Dendritic cell treated with granulocyte-macrophage colony-stimulating factor and Interleukin-4, amounts not matched to agents 40 ng/mL and 50 ng/mL, for 4 days (primary cell): Measurements from ENCODE around the gene PIGB.
"Not testable (repeated sequence)": the region's sequence is repeated elsewhere in the genome, so short reads cannot be mapped to it uniquely, and the experiment has no call there.

Source experiments
- H3K27ac Mint-ChIP-seq: one replicate; pipeline ENCODE4 v1.8.0; 2022; ENCODE audit warnings: mild to moderate bottlenecking, mixed read lengths
- H3K27me3 Mint-ChIP-seq: one replicate; pipeline ENCODE4 v1.8.0; 2022; ENCODE audit warnings: mild to moderate bottlenecking, mixed read lengths
- H3K36me3 Mint-ChIP-seq: one replicate; pipeline ENCODE4 v1.8.0; 2022; ENCODE audit warnings: low read depth, mixed read lengths
- H3K4me1 Mint-ChIP-seq: one replicate; pipeline ENCODE4 v1.8.0; 2022; ENCODE audit warnings: low read depth, mixed read lengths
- H3K4me3 Mint-ChIP-seq: one replicate; pipeline ENCODE4 v1.8.0; 2022; ENCODE audit warnings: mild to moderate bottlenecking, moderate library complexity, mixed read lengths
- H3K9me3 Mint-ChIP-seq: one replicate; pipeline ENCODE4 v1.8.0; 2022; ENCODE audit warnings: mixed read lengths
- intact Hi-C: fragments of 100-400 bp; cut with micrococcal nuclease; formaldehyde crosslinking; loops from one replicate; pipeline ENCODE4 v1.15.0; 2022

The PIGB gene

GRCh38 chr15:55372701-55373440 lies 53.8 kb downstream of the PIGB start:
- Mint-ChIP-seq H3K36me3 (peaks cover 66% of the 10 kb centered on the region), H3K4me1 (peaks cover 19% of the 10 kb centered on the region), H3K27me3 (no peaks in the 10 kb centered on the region), H3K4me3 (no peak overlapping the region), H3K9me3 (no peaks in the 10 kb centered on the region), H3K27ac (peak overlapping the region; percentile 52)
- intact Hi-C loops, result no loop called here

GRCh38 chr15:55379095-55379494 lies 60.1 kb downstream of the PIGB start:
- intact Hi-C loops, result no loop called here
- no peak overlapping the region for H3K4me3 Mint-ChIP-seq
- no peaks in the 10 kb centered on the region for H3K9me3 Mint-ChIP-seq
- H3K27me3 Mint-ChIP-seq, result no peaks in the 10 kb centered on the region
- H3K27ac Mint-ChIP-seq, result no peak overlapping the region
- peaks cover 67% of the 10 kb centered on the region for H3K36me3 Mint-ChIP-seq
- H3K4me1 Mint-ChIP-seq, result peaks cover 14% of the 10 kb centered on the region

GRCh38 chr15:55381595-55381994 lies 62.6 kb downstream of the PIGB start:
- H3K36me3 Mint-ChIP-seq, result peaks cover 87% of the 10 kb centered on the region
- H3K4me1 Mint-ChIP-seq, result peaks cover 5% of the 10 kb centered on the region
- H3K27me3 Mint-ChIP-seq, result no peaks in the 10 kb centered on the region
- no peaks in the 10 kb centered on the region for H3K9me3 Mint-ChIP-seq
- intact Hi-C loops, result no loop called here
- H3K4me3 Mint-ChIP-seq, result no peak overlapping the region
- H3K27ac Mint-ChIP-seq, result no peak overlapping the region

GRCh38 chr15:55383687-55384086 lies 64.7 kb downstream of the PIGB start:
- Mint-ChIP-seq H3K36me3 (peaks cover 89% of the 10 kb centered on the region), H3K27ac (no peak overlapping the region), H3K4me1 (peaks cover 5% of the 10 kb centered on the region), H3K27me3 (no peaks in the 10 kb centered on the region), H3K9me3 (no peaks in the 10 kb centered on the region), H3K4me3 (no peak overlapping the region)
- intact Hi-C loops, result no loop called here

GRCh38 chr15:55387027-55387426 lies 68.0 kb downstream of the PIGB start:
- Mint-ChIP-seq H3K27me3 (no peaks in the 10 kb centered on the region), H3K4me1 (peaks cover 10% of the 10 kb centered on the region), H3K9me3 (no peaks in the 10 kb centered on the region), H3K27ac (no peak overlapping the region), H3K4me3 (no peak overlapping the region), H3K36me3 (peaks cover 76% of the 10 kb centered on the region)
- intact Hi-C loops, result no loop called here

- intact Hi-C loops, result no loop called here
- no peak overlapping the region for H3K4me3 Mint-ChIP-seq
- H3K36me3 Mint-ChIP-seq, result peaks cover 60% of the 10 kb centered on the region
- H3K27me3 Mint-ChIP-seq, result no peaks in the 10 kb centered on the region
- no peaks in the 10 kb centered on the region for H3K9me3 Mint-ChIP-seq
- H3K27ac Mint-ChIP-seq, result no peak overlapping the region
- peaks cover 17% of the 10 kb centered on the region for H3K4me1 Mint-ChIP-seq
These were observed 70.2 kb downstream of the PIGB start for GRCh38 chr15:55389264-55389607.

- H3K9me3 Mint-ChIP-seq, result peaks cover 24% of the 10 kb centered on the region
- no peaks in the 10 kb centered on the region for H3K27me3 Mint-ChIP-seq
- H3K4me3 Mint-ChIP-seq, result no peak overlapping the region
- intact Hi-C loops, result no loop called here
- H3K36me3 Mint-ChIP-seq, result peaks cover 57% of the 10 kb centered on the region
- peak overlapping the region; percentile 30 for H3K27ac Mint-ChIP-seq
- peaks cover 47% of the 10 kb centered on the region for H3K4me1 Mint-ChIP-seq
These were observed 75.7 kb downstream of the PIGB start for GRCh38 chr15:55394694-55395093.

- Mint-ChIP-seq H3K4me3 (no peak overlapping the region), H3K9me3 (peaks cover 24% of the 10 kb centered on the region), H3K27me3 (no peaks in the 10 kb centered on the region), H3K27ac (no peak overlapping the region), H3K36me3 (peaks cover 49% of the 10 kb centered on the region), H3K4me1 (peaks cover 69% of the 10 kb centered on the region)
- intact Hi-C loops, result no loop called here
These were observed 79.2 kb downstream of the PIGB start for GRCh38 chr15:55398243-55398642.

- H3K4me1 Mint-ChIP-seq, result peaks cover 54% of the 10 kb centered on the region
These were observed 81.0 kb downstream of the PIGB start for GRCh38 chr15:55400050-55400449.

GRCh38 chr15:55401786-55402246 lies 82.8 kb downstream of the PIGB start:
- intact Hi-C loops, result loop anchor here (5.0 kb wide), 1 partner anchor 205 kb away; the partner anchor contains the start of gene RSL24D1
- H3K27me3 Mint-ChIP-seq, result no peaks in the 10 kb centered on the region

More at GRCh38 chr15:55400050-55400449, 81.0 kb downstream of the PIGB start:
- Mint-ChIP-seq H3K36me3 (peaks cover 40% of the 10 kb centered on the region), H3K9me3 (peaks cover 17% of the 10 kb centered on the region)
- H3K27ac Mint-ChIP-seq, H3K4me3 Mint-ChIP-seq, H3K27me3 Mint-ChIP-seq: not testable (repeated sequence)
- intact Hi-C loops, result loop anchor here (5.0 kb wide), 1 partner anchor 203 kb away; the partner anchor contains the start of gene RSL24D1

GRCh38 chr15:55402707-55403106 lies 83.7 kb downstream of the PIGB start:
- intact Hi-C loops, result loop anchor here (5.0 kb wide), 1 partner anchor 205 kb away; the partner anchor contains the start of gene RSL24D1
- Mint-ChIP-seq H3K4me1 (peaks cover 43% of the 10 kb centered on the region), H3K4me3 (no peak overlapping the region), H3K36me3 (peaks cover 25% of the 10 kb centered on the region), H3K9me3 (no peaks in the 10 kb centered on the region), H3K27me3 (no peaks in the 10 kb centered on the region), H3K27ac (peak overlapping the region; percentile 82)

More at GRCh38 chr15:55401786-55402246, 82.8 kb downstream of the PIGB start:
- Mint-ChIP-seq H3K9me3 (peaks cover 7% of the 10 kb centered on the region), H3K4me3 (peak overlapping the region; percentile 27), H3K36me3 (peaks cover 27% of the 10 kb centered on the region), H3K27ac (peak overlapping the region; percentile 82), H3K4me1 (peaks cover 46% of the 10 kb centered on the region)

- Mint-ChIP-seq H3K27me3 (no peaks in the 10 kb centered on the region), H3K9me3 (no peaks in the 10 kb centered on the region), H3K27ac (peak overlapping the region; percentile 82), H3K36me3 (peaks cover 23% of the 10 kb centered on the region), H3K4me3 (no peak overlapping the region), H3K4me1 (peaks cover 43% of the 10 kb centered on the region)
- intact Hi-C loops, result loop anchor here (5.0 kb wide), 1 partner anchor 206 kb away; the partner anchor contains the start of gene RSL24D1
These were observed 84.5 kb downstream of the PIGB start for GRCh38 chr15:55403531-55403930.
